BLaER1 (cell line): Measurements from ENCODE around the gene UNC13C.

Source experiments
- H3K27ac ChIP-seq: shearing (Covaris generic); formaldehyde crosslinking; 2 replicates; pipeline ENCODE4 v1.8.1; 2022
- H3K27me3 ChIP-seq: shearing (Covaris generic); formaldehyde crosslinking; 2 replicates; pipeline ENCODE4 v1.8.1; 2022
- H3K36me3 ChIP-seq: shearing (Covaris generic); formaldehyde crosslinking; 2 replicates; pipeline ENCODE4 v1.8.1; 2022
- H3K4me1 ChIP-seq: shearing (Covaris generic); formaldehyde crosslinking; 2 replicates; pipeline ENCODE4 v1.8.1; 2022
- H3K4me2 ChIP-seq: shearing (Covaris generic); formaldehyde crosslinking; 2 replicates; pipeline ENCODE4 v1.8.1; 2022
- H3K4me3 ChIP-seq: shearing (Covaris generic); formaldehyde crosslinking; 2 replicates; pipeline ENCODE4 v1.8.1; 2022
- H3K9ac ChIP-seq: shearing (Covaris generic); formaldehyde crosslinking; 2 replicates; pipeline ENCODE4 v1.8.1; 2022
- H3K9me3 ChIP-seq: shearing (Covaris generic); formaldehyde crosslinking; 2 replicates; pipeline ENCODE4 v1.8.1; 2022
- H4K20me1 ChIP-seq: shearing (Covaris generic); formaldehyde crosslinking; 2 replicates; pipeline ENCODE4 v1.8.1; 2022
- Cebpa-rat ChIP-seq: shearing (Covaris generic); IDR thresholded peaks from 2 replicates; pipeline ENCODE4 v1.8.1; 2022

UNC13C gene

GRCh38 chr15:54197995-54198394, 219.8 kb downstream of the UNC13C start:
- no peak overlapping the region for H3K27ac ChIP-seq
- H3K4me3 ChIP-seq: no peak overlapping the region
- no peaks in the 10 kb centered on the region for H4K20me1 ChIP-seq
- H3K4me2 ChIP-seq: no peak overlapping the region
- TF ChIP-seq Cebpa-rat: no peak
- no peaks in the 10 kb centered on the region for H3K4me1 ChIP-seq
- H3K9me3 ChIP-seq: 0 out of 2 replicates have a peak, but pooled peaks cover 10% of the 10 kb centered on the region
- H3K9ac ChIP-seq: no peak overlapping the region
- H3K27me3 ChIP-seq: no peaks in the 10 kb centered on the region
- H3K36me3 ChIP-seq: no peaks in the 10 kb centered on the region

GRCh38 chr15:54206586-54207321, 228.5 kb downstream of the UNC13C start:
- Histone ChIP-seq H4K20me1 (no peaks in the 10 kb centered on the region), H3K27ac (no peak overlapping the region), H3K9me3 (0 out of 2 replicates have a peak, but pooled peaks cover 3% of the 10 kb centered on the region), H3K27me3 (no peaks in the 10 kb centered on the region), H3K4me2 (no peak overlapping the region), H3K9ac (no peak overlapping the region), H3K4me1 (no peaks in the 10 kb centered on the region), H3K4me3 (no peak overlapping the region), H3K36me3 (no peaks in the 10 kb centered on the region)
- TF ChIP-seq Cebpa-rat: no peak

- no peaks in the 10 kb centered on the region for H3K4me1 ChIP-seq
- TF ChIP-seq Cebpa-rat: no peak
- H3K4me2 ChIP-seq: no peak overlapping the region
- H3K27me3 ChIP-seq: no peaks in the 10 kb centered on the region
- no peaks in the 10 kb centered on the region for H4K20me1 ChIP-seq
- no peak overlapping the region for H3K27ac ChIP-seq
- H3K36me3 ChIP-seq: no peaks in the 10 kb centered on the region
- H3K9ac ChIP-seq: no peak overlapping the region
- no peaks in the 10 kb centered on the region for H3K9me3 ChIP-seq
- no peak overlapping the region for H3K4me3 ChIP-seq
Measured at GRCh38 chr15:54208786-54209185, 230.5 kb downstream of the UNC13C start.

- TF ChIP-seq Cebpa-rat: no peak
- H3K27me3 ChIP-seq: no peaks in the 10 kb centered on the region
- H3K9ac ChIP-seq: no peak overlapping the region
- no peaks in the 10 kb centered on the region for H4K20me1 ChIP-seq
- H3K4me1 ChIP-seq: no peaks in the 10 kb centered on the region
- no peaks in the 10 kb centered on the region for H3K9me3 ChIP-seq
- no peak overlapping the region for H3K4me2 ChIP-seq
- H3K36me3 ChIP-seq: no peaks in the 10 kb centered on the region
- H3K4me3 ChIP-seq: no peak overlapping the region
- no peak overlapping the region for H3K27ac ChIP-seq
Measured at GRCh38 chr15:54212635-54213034, 234.4 kb downstream of the UNC13C start.

- H3K4me2 ChIP-seq: no peak overlapping the region
- no peaks in the 10 kb centered on the region for H3K36me3 ChIP-seq
- no peaks in the 10 kb centered on the region for H3K27me3 ChIP-seq
- no peaks in the 10 kb centered on the region for H3K4me1 ChIP-seq
- TF ChIP-seq Cebpa-rat: no peak
- H4K20me1 ChIP-seq: no peaks in the 10 kb centered on the region
- no peak overlapping the region for H3K27ac ChIP-seq
- H3K9me3 ChIP-seq: peaks cover 12% of the 10 kb centered on the region; the same call in 1 of the 2 replicates
- H3K4me3 ChIP-seq: no peak overlapping the region
- H3K9ac ChIP-seq: no peak overlapping the region
Measured at GRCh38 chr15:54226455-54226854, 248.2 kb downstream of the UNC13C start.

- no peaks in the 10 kb centered on the region for H4K20me1 ChIP-seq
- H3K9me3 ChIP-seq: peaks cover 12% of the 10 kb centered on the region; the same call in 1 of the 2 replicates
Measured at GRCh38 chr15:54227569-54227968, 249.3 kb downstream of the UNC13C start.

GRCh38 chr15:54250326-54250725, 272.1 kb downstream of the UNC13C start:
- Histone ChIP-seq H3K27ac (no peak overlapping the region), H3K4me3 (no peak overlapping the region), H3K36me3 (no peaks in the 10 kb centered on the region), H3K9ac (no peak overlapping the region), H3K9me3 (no peaks in the 10 kb centered on the region), H3K27me3 (no peaks in the 10 kb centered on the region), H3K4me2 (no peak overlapping the region), H4K20me1 (no peaks in the 10 kb centered on the region), H3K4me1 (no peaks in the 10 kb centered on the region)
- TF ChIP-seq Cebpa-rat: no peak

More at GRCh38 chr15:54227569-54227968, 249.3 kb downstream of the UNC13C start:
- no peak for TF ChIP-seq Cebpa-rat
- H3K9ac ChIP-seq: no peak overlapping the region
- no peak overlapping the region for H3K4me2 ChIP-seq
- no peaks in the 10 kb centered on the region for H3K27me3 ChIP-seq
- no peaks in the 10 kb centered on the region for H3K4me1 ChIP-seq
- no peaks in the 10 kb centered on the region for H3K36me3 ChIP-seq
- H3K4me3 ChIP-seq: no peak overlapping the region
- no peak overlapping the region for H3K27ac ChIP-seq

GRCh38 chr15:54256190-54256589, 277.9 kb downstream of the UNC13C start:
- Histone ChIP-seq H3K36me3 (no peaks in the 10 kb centered on the region), H3K4me2 (no peak overlapping the region), H3K4me1 (no peaks in the 10 kb centered on the region), H3K4me3 (no peak overlapping the region), H4K20me1 (no peaks in the 10 kb centered on the region), H3K27ac (no peak overlapping the region), H3K27me3 (no peaks in the 10 kb centered on the region), H3K9me3 (no peaks in the 10 kb centered on the region), H3K9ac (no peak overlapping the region)
- no peak for TF ChIP-seq Cebpa-rat

- no peaks in the 10 kb centered on the region for H3K27me3 ChIP-seq
- H3K4me2 ChIP-seq: no peak overlapping the region
- no peaks in the 10 kb centered on the region for H4K20me1 ChIP-seq
- H3K27ac ChIP-seq: no peak overlapping the region
- no peak for TF ChIP-seq Cebpa-rat
- H3K9ac ChIP-seq: no peak overlapping the region
- no peaks in the 10 kb centered on the region for H3K9me3 ChIP-seq
- peaks cover 8% of the 10 kb centered on the region; the same call in 1 of the 2 replicates for H3K4me1 ChIP-seq
- no peak overlapping the region for H3K4me3 ChIP-seq
- H3K36me3 ChIP-seq: no peaks in the 10 kb centered on the region
Measured at GRCh38 chr15:54273928-54274327, 295.7 kb downstream of the UNC13C start.

- H3K4me1 ChIP-seq: no peaks in the 10 kb centered on the region
- no peak overlapping the region for H3K9ac ChIP-seq
- no peaks in the 10 kb centered on the region for H3K36me3 ChIP-seq
- no peaks in the 10 kb centered on the region for H4K20me1 ChIP-seq
- H3K27me3 ChIP-seq: no peaks in the 10 kb centered on the region
- no peak overlapping the region for H3K4me2 ChIP-seq
- H3K4me3 ChIP-seq: no peak overlapping the region
- TF ChIP-seq Cebpa-rat: no peak
- H3K27ac ChIP-seq: no peak overlapping the region
- H3K9me3 ChIP-seq: no peaks in the 10 kb centered on the region
Measured at GRCh38 chr15:54277834-54278233, 299.6 kb downstream of the UNC13C start.
